ENCODE results near the gene TNRC6B.

Gene TNRC6B

DNA sequence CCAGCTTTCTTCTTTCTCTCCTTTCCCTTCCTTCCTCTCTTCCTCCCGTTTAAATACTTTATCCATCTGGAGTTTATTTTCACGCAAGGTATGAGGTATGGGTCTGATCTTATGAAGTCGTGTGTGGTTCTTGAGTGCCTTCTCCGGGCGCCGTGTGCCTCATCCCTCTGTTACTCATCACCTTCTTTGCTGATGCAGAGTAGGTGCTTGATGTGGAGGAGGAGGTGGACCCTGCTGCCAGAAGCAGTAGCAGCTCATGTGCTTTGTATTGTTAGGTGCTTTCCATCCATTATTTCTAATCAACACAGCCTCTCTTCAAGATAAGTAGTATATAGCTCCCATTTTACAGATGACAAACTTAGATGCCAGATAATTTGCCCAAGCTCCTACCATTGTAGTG is 47.0 kb downstream of the TNRC6B start:
- Histone ChIP-seq H3K4me1 (ENCODE audit: control insufficient read depth, insufficient read depth, low read length, poor library complexity, severe bottlenecking) (peaks cover 18% of the 10 kb centered on the region), H3K4me3 (ENCODE audit: insufficient read depth, low read depth, low read length, poor library complexity, severe bottlenecking) (no peak overlapping the region), H3K27ac (ENCODE audit: insufficient read depth, low read length, poor library complexity, severe bottlenecking) (peak overlapping the region; percentile 7), H3K36me3 (ENCODE audit: control insufficient read depth, insufficient read depth, low read length) (peaks cover 7% of the 10 kb centered on the region), H3K27me3 (replicated peaks; ENCODE audit: control insufficient read depth, insufficient read depth, low read length, poor library complexity, severe bottlenecking) (no peaks in the 10 kb centered on the region), H3K9me3 (ENCODE audit: control insufficient read depth, low read length) (no peaks in the 10 kb centered on the region)
- no peak for DNase-seq

DNA sequence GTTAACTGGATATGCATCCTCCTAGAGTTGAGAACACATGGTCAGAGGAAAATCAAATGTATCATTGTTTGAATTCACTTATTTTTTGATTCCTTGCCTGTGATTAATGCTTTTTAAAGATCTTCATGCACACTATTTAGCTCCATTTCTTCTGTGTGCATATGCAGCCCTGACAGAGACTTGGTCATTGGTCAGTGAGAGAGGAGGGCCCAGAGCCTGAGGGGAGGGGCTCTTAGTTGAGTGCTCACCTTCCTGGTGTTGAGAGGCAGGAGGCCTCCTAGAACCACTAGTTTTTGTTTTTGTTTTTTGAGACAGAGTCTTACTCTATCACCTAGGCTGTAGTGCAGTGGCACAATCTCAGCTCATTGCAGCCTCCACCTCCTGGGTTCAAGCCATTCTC is 48.9 kb downstream of the TNRC6B start:
- peaks cover 18% of the 10 kb centered on the region for H3K4me1 ChIP-seq (ENCODE audit: control insufficient read depth, insufficient read depth, low read length, poor library complexity, severe bottlenecking)
- H3K9me3 ChIP-seq (ENCODE audit: control insufficient read depth, low read length), result no peaks in the 10 kb centered on the region
- no peak overlapping the region for H3K4me3 ChIP-seq (ENCODE audit: insufficient read depth, low read depth, low read length, poor library complexity, severe bottlenecking)
- H3K27ac ChIP-seq (ENCODE audit: insufficient read depth, low read length, poor library complexity, severe bottlenecking), result no peak overlapping the region
- DNase-seq, result no peak
- H3K36me3 ChIP-seq (ENCODE audit: control insufficient read depth, insufficient read depth, low read length), result peaks cover 10% of the 10 kb centered on the region
- no peaks in the 10 kb centered on the region for H3K27me3 ChIP-seq (replicated peaks; ENCODE audit: control insufficient read depth, insufficient read depth, low read length, poor library complexity, severe bottlenecking)

DNA sequence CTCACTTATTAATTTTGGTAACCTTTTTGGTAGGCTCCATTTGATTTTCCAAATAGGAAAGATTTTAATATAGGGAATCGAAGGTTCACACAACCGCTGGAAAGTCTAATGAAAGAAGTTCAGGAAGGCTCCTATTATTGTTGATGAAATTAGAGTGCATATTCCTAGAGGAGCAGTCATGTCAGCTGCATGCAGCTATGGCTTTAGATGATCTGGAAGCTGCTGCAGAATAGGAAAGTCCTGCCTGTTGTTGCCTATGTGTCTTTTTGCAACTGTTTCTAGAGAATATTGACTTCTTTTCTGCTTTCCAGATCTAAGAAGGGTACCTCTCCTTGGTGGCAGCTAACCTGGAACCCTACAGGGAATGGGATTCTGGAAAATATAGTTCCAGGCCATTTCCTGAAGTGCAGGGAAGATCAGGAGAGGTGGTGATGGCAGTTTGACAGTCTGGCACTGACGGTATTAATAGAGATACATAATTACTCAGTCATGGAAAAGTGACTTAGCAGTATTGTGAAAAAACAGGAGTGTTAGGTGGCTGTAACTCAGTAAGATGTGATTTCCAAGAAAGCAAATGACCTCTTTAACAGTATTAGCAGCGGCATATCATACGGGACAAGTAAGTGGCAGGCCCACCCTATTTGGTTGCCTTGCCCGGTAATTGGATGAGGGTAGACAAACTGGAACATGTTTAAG is 54.0 kb downstream of the TNRC6B start:
- no peak overlapping the region for H3K27ac ChIP-seq (ENCODE audit: insufficient read depth, low read length, poor library complexity, severe bottlenecking)
- H3K4me3 ChIP-seq (ENCODE audit: insufficient read depth, low read depth, low read length, poor library complexity, severe bottlenecking), result no peak overlapping the region
- no peaks in the 10 kb centered on the region for H3K4me1 ChIP-seq (ENCODE audit: control insufficient read depth, insufficient read depth, low read length, poor library complexity, severe bottlenecking)
- H3K36me3 ChIP-seq (ENCODE audit: control insufficient read depth, insufficient read depth, low read length), result peaks cover 34% of the 10 kb centered on the region
- H3K27me3 ChIP-seq (replicated peaks; ENCODE audit: control insufficient read depth, insufficient read depth, low read length, poor library complexity, severe bottlenecking), result no peaks in the 10 kb centered on the region
- DNase-seq, result no peak
- H3K9me3 ChIP-seq (ENCODE audit: control insufficient read depth, low read length), result no peaks in the 10 kb centered on the region

GRCh38 chr22:40232624-40233023 is 54.9 kb downstream of the TNRC6B start:
- no peak for DNase-seq
- Histone ChIP-seq H3K4me3 (ENCODE audit: insufficient read depth, low read depth, low read length, poor library complexity, severe bottlenecking) (no peak overlapping the region), H3K4me1 (ENCODE audit: control insufficient read depth, insufficient read depth, low read length, poor library complexity, severe bottlenecking) (peaks cover 7% of the 10 kb centered on the region), H3K36me3 (ENCODE audit: control insufficient read depth, insufficient read depth, low read length) (peaks cover 34% of the 10 kb centered on the region), H3K27me3 (replicated peaks; ENCODE audit: control insufficient read depth, insufficient read depth, low read length, poor library complexity, severe bottlenecking) (no peaks in the 10 kb centered on the region), H3K27ac (ENCODE audit: insufficient read depth, low read length, poor library complexity, severe bottlenecking) (no peak overlapping the region), H3K9me3 (ENCODE audit: control insufficient read depth, low read length) (no peaks in the 10 kb centered on the region)

DNA sequence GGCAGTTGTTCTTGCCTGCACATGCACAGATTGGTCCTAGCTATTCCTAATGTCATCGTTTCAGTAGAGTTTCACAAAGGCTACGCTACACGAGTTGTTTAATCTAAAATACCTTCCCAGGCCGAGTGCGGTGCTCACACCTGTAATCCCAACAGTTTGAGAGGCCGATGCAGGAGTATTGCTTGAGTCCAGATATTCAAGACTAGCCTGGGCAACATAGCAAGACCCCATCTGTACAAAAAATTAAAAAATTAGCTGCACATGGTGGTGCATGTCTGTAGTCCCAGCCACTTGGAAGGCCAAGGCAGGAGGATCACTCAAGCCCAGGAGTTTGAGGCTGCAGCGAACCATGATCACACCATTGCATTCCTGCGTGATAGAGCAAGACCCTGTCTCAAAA is 56.2 kb downstream of the TNRC6B start:
- H3K36me3 ChIP-seq (ENCODE audit: control insufficient read depth, insufficient read depth, low read length), result peaks cover 34% of the 10 kb centered on the region
- no peak overlapping the region for H3K27ac ChIP-seq (ENCODE audit: insufficient read depth, low read length, poor library complexity, severe bottlenecking)
- H3K4me3 ChIP-seq (ENCODE audit: insufficient read depth, low read depth, low read length, poor library complexity, severe bottlenecking), result no peak overlapping the region
- H3K27me3 ChIP-seq (replicated peaks; ENCODE audit: control insufficient read depth, insufficient read depth, low read length, poor library complexity, severe bottlenecking), result no peaks in the 10 kb centered on the region
- H3K9me3 ChIP-seq (ENCODE audit: control insufficient read depth, low read length), result no peaks in the 10 kb centered on the region
- peaks cover 18% of the 10 kb centered on the region for H3K4me1 ChIP-seq (ENCODE audit: control insufficient read depth, insufficient read depth, low read length, poor library complexity, severe bottlenecking)
- DNase-seq, result no peak

DNA sequence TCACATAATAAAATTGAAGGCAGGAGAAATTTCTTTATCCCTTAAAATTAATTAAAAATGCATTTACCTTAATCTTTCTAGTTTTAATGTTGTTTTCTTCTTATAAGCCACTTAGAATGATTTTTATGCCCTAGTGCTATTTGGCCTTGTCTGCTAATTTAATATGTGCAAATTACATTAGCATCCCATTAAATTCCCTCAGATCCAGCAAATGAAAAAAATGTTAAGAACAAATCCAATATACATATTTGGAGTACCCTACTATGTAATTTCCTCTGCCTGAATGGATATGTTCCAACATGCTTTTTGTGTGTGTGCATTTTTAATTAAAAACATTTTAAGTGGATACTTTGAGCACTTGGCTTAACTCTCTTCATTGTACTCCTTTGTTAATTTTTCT is 56.9 kb downstream of the TNRC6B start:
- no peak for DNase-seq
- Histone ChIP-seq H3K9me3 (ENCODE audit: control insufficient read depth, low read length) (no peaks in the 10 kb centered on the region), H3K27ac (ENCODE audit: insufficient read depth, low read length, poor library complexity, severe bottlenecking) (no peak overlapping the region), H3K4me1 (ENCODE audit: control insufficient read depth, insufficient read depth, low read length, poor library complexity, severe bottlenecking) (peaks cover 26% of the 10 kb centered on the region), H3K4me3 (ENCODE audit: insufficient read depth, low read depth, low read length, poor library complexity, severe bottlenecking) (no peak overlapping the region), H3K27me3 (replicated peaks; ENCODE audit: control insufficient read depth, insufficient read depth, low read length, poor library complexity, severe bottlenecking) (no peaks in the 10 kb centered on the region), H3K36me3 (ENCODE audit: control insufficient read depth, insufficient read depth, low read length) (peaks cover 27% of the 10 kb centered on the region)

DNA sequence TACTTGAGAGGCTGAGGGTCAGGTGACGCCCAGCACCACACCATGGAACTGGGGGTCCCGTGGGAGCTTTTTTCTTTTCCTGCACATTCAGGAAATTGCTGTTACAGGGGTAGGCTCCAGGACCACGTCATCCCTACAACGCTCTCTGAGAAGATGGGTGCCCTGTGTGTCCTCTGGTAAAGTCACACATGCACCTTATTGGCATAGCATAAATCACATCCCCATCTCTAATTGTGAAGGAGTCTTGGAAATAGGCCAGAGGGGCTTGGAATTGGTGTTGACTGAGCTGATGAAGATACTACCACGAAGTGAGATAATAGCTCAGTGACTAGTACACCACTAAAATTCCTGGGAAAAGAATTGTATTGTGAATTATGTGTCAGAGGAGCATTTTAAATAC is 57.6 kb downstream of the TNRC6B start:
- H3K36me3 ChIP-seq (ENCODE audit: control insufficient read depth, insufficient read depth, low read length), result peaks cover 25% of the 10 kb centered on the region
- H3K4me1 ChIP-seq (ENCODE audit: control insufficient read depth, insufficient read depth, low read length, poor library complexity, severe bottlenecking), result peaks cover 32% of the 10 kb centered on the region
- no peak overlapping the region for H3K4me3 ChIP-seq (ENCODE audit: insufficient read depth, low read depth, low read length, poor library complexity, severe bottlenecking)
- H3K27me3 ChIP-seq (replicated peaks; ENCODE audit: control insufficient read depth, insufficient read depth, low read length, poor library complexity, severe bottlenecking), result no peaks in the 10 kb centered on the region
- DNase-seq, result no peak
- no peaks in the 10 kb centered on the region for H3K9me3 ChIP-seq (ENCODE audit: control insufficient read depth, low read length)
- H3K27ac ChIP-seq (ENCODE audit: insufficient read depth, low read length, poor library complexity, severe bottlenecking), result no peak overlapping the region

DNA sequence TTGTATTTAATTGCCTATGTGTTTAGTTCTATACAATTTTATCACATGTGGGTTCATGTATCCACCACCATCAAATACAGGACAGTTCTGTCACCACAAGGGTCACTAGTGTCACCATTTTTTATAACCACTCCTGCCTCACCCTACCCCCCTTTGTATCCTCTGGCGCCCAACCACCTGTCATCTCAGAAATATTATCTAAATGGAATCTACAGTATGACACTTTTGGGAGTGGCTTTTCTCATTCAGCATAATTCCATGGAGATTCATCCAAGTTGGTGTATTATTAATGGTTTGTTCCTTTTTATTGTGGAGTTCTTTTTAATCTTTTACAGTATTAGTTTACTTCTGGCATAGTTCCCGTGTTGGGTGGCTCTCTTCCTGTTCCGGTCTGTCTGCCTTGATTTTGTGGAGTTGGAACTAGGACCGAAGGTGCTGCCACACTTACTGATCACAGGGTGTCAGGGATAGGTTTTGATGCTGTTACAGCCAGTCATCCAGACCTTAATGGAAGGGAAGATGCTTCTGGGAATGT is 58.5 kb downstream of the TNRC6B start:
- H3K36me3 ChIP-seq (ENCODE audit: control insufficient read depth, insufficient read depth, low read length), result peaks cover 25% of the 10 kb centered on the region
- H3K4me3 ChIP-seq (ENCODE audit: insufficient read depth, low read depth, low read length, poor library complexity, severe bottlenecking), result no peak overlapping the region
- H3K27ac ChIP-seq (ENCODE audit: insufficient read depth, low read length, poor library complexity, severe bottlenecking), result no peak overlapping the region
- peaks cover 41% of the 10 kb centered on the region for H3K4me1 ChIP-seq (ENCODE audit: control insufficient read depth, insufficient read depth, low read length, poor library complexity, severe bottlenecking)
- DNase-seq, result no peak
- no peaks in the 10 kb centered on the region for H3K9me3 ChIP-seq (ENCODE audit: control insufficient read depth, low read length)
- H3K27me3 ChIP-seq (replicated peaks; ENCODE audit: control insufficient read depth, insufficient read depth, low read length, poor library complexity, severe bottlenecking), result no peaks in the 10 kb centered on the region

DNA sequence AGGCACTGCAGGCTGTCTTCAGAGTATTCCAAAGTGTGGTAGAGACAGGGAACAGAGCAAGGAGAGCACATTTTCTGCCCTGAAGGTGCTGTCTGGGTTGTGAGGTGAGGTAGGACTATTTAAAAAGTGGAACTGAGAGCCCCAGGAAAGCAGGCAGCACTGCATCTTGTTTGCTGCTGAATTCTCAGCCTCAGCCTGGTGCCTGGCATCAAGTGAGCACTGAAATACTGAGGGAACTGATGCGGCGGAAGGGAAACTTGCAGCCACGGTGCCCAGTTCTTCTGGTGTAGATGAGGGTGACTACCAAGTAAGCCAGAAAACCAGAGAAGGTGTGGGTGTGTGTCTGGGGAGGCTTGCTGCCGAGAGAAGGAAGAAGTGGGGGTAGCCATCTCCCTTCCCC is 59.5 kb downstream of the TNRC6B start:
- no peak for DNase-seq
- H3K4me1 ChIP-seq (ENCODE audit: control insufficient read depth, insufficient read depth, low read length, poor library complexity, severe bottlenecking), result peaks cover 47% of the 10 kb centered on the region
- H3K27ac ChIP-seq (ENCODE audit: insufficient read depth, low read length, poor library complexity, severe bottlenecking), result peak overlapping the region; percentile 49

DNA sequence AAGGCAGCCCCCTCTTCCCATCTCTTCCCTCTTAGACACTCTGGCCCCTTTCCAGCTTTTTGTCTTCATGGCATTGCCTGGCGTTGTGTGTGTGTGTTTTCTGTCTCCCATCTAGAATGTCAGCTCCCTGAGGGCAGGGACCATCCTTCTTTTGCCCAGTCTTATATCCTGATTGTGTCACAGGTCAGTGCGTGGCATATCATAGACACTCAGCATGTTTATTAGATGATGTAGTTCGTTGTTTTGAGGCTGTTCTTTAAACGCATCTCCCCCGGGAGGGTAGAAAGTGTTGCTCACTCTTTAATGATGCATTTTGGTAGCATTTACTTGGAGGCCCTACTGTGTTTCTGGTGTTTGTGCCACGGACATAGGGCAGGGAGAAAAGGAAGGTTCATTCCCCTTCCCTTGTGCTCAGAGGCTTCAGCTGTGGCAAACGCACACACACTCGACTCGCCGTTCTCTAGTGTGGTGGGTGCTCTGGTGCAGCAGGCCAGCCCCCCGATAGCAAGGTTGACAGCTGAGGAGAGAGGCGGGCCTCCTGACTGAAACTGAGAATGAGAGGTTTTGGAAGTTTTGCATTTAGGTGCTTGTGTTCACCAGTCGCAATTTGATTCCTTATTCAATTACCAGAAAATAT is 60.2 kb downstream of the TNRC6B start:
- DNase-seq, result no peak
- peaks cover 12% of the 10 kb centered on the region for H3K36me3 ChIP-seq (ENCODE audit: control insufficient read depth, insufficient read depth, low read length)
- H3K27ac ChIP-seq (ENCODE audit: insufficient read depth, low read length, poor library complexity, severe bottlenecking), result peak overlapping the region; percentile 49
- H3K4me3 ChIP-seq (ENCODE audit: insufficient read depth, low read depth, low read length, poor library complexity, severe bottlenecking), result peak overlapping the region; percentile 1
- H3K27me3 ChIP-seq (replicated peaks; ENCODE audit: control insufficient read depth, insufficient read depth, low read length, poor library complexity, severe bottlenecking), result no peaks in the 10 kb centered on the region
- no peaks in the 10 kb centered on the region for H3K9me3 ChIP-seq (ENCODE audit: control insufficient read depth, low read length)
- H3K4me1 ChIP-seq (ENCODE audit: control insufficient read depth, insufficient read depth, low read length, poor library complexity, severe bottlenecking), result peaks cover 47% of the 10 kb centered on the region

More for the DNA sequence above, 59.5 kb downstream of the TNRC6B start:
- no peak overlapping the region for H3K4me3 ChIP-seq (ENCODE audit: insufficient read depth, low read depth, low read length, poor library complexity, severe bottlenecking)
- no peaks in the 10 kb centered on the region for H3K27me3 ChIP-seq (replicated peaks; ENCODE audit: control insufficient read depth, insufficient read depth, low read length, poor library complexity, severe bottlenecking)
- H3K9me3 ChIP-seq (ENCODE audit: control insufficient read depth, low read length), result no peaks in the 10 kb centered on the region
- peaks cover 18% of the 10 kb centered on the region for H3K36me3 ChIP-seq (ENCODE audit: control insufficient read depth, insufficient read depth, low read length)

Measured in effector memory CD4-positive, alpha-beta T cell (primary cell).